ENCODE measurements around the gene GOLM1. TPM values are rescaled to one million over a fixed set of nuclear protein-coding genes. Genes with fewer than 3 reads are reported as not detected.

The GOLM1 gene
- total RNA-seq, 4 donors from 2014 or later: 52.7 to 59.7 (median 56.2) TPM

GRCh38 chr9:86079865-86080469 is 19.4 kb downstream of the GOLM1 start:
- TF ChIP-seq CTCF (IDR thresholded peaks at IDR 0.05) (no peak), POLR2A (IDR thresholded peaks at IDR 0.05) (no peak)
- H3K9me3 ChIP-seq: no peaks in the 10 kb centered on the region
- H3K4me1 ChIP-seq: no peaks in the 10 kb centered on the region
- no peak for DNase-seq
- H3K27me3 ChIP-seq: no peaks in the 10 kb centered on the region
- no peaks in the 10 kb centered on the region for H3K36me3 ChIP-seq
- H3K27ac ChIP-seq: no peak overlapping the region
- no peak overlapping the region for H3K4me3 ChIP-seq

GRCh38 chr9:86079421-86079831 is 19.9 kb downstream of the GOLM1 start:
- no peak overlapping the region for H3K4me3 ChIP-seq
- no peak overlapping the region for H3K27ac ChIP-seq
- no peaks in the 10 kb centered on the region for H3K9me3 ChIP-seq
- H3K36me3 ChIP-seq: peaks cover 0 to 5% (median 0%) of the 10 kb centered on the region in 3 donors
- H3K27me3 ChIP-seq: no peaks in the 10 kb centered on the region
- DNase-seq: no peak
- TF ChIP-seq POLR2A (IDR thresholded peaks at IDR 0.05) (no peak), CTCF (IDR thresholded peaks at IDR 0.05) (no peak)
- no peaks in the 10 kb centered on the region for H3K4me1 ChIP-seq

- H3K27me3 ChIP-seq: no peaks in the 10 kb centered on the region
- peaks cover 0 to 6% (median 0%) of the 10 kb centered on the region in 3 donors for H3K36me3 ChIP-seq
- no peaks in the 10 kb centered on the region for H3K9me3 ChIP-seq
- H3K4me3 ChIP-seq: no peak overlapping the region
- H3K27ac ChIP-seq: no peak overlapping the region
- TF ChIP-seq POLR2A (IDR thresholded peaks at IDR 0.05) (no peak), CTCF (IDR thresholded peaks at IDR 0.05) (no peak)
- H3K4me1 ChIP-seq: no peaks in the 10 kb centered on the region
- DNase-seq: no peak
Measured at GRCh38 chr9:86078731-86079130, 20.6 kb downstream of the GOLM1 start.

- no peaks in the 10 kb centered on the region for H3K27me3 ChIP-seq
- DNase-seq: no peak
- no peaks in the 10 kb centered on the region for H3K9me3 ChIP-seq
- no peak overlapping the region for H3K4me3 ChIP-seq
- H3K27ac ChIP-seq: no peak overlapping the region
- H3K36me3 ChIP-seq: peaks cover 0 to 6% (median 0%) of the 10 kb centered on the region in 3 donors
- H3K4me1 ChIP-seq: no peaks in the 10 kb centered on the region
- TF ChIP-seq POLR2A (IDR thresholded peaks at IDR 0.05) (no peak), CTCF (IDR thresholded peaks at IDR 0.05) (no peak)
Measured at GRCh38 chr9:86077276-86077675, 22.1 kb downstream of the GOLM1 start.

- Histone ChIP-seq H3K36me3 (peaks cover 0 to 6% (median 0%) of the 10 kb centered on the region in 3 donors), H3K4me3 (no peak overlapping the region), H3K27me3 (no peaks in the 10 kb centered on the region), H3K4me1 (no peaks in the 10 kb centered on the region), H3K9me3 (no peaks in the 10 kb centered on the region), H3K27ac (no peak overlapping the region)
- DNase-seq: no peak
- TF ChIP-seq CTCF (IDR thresholded peaks at IDR 0.05): no peak
- no peak for TF ChIP-seq POLR2A (IDR thresholded peaks at IDR 0.05)
Measured at GRCh38 chr9:86075132-86076109, 23.9 kb downstream of the GOLM1 start.

Data from Peyer's patch (tissue), 4 donors.